GM10248 (cell line): Measurements from ENCODE around the gene GP1BB.

ENCODE experiments used
- CTCF ChIA-PET: fragments of 300-600 bp; sonication (Branson Sonifier 250); formaldehyde crosslinking; extraction: SDS; loops from one replicate; lab custom pipeline; 2021; ENCODE audit warnings: antibody characterized with exemption; lab: Yijun Ruan, JAX
- POLR2A ChIA-PET: fragments of 350-650 bp; sonication (Branson Sonifier 250); formaldehyde crosslinking; extraction: SDS; loops from one replicate; lab custom pipeline; 2020; ENCODE audit warnings: antibody characterized with exemption; lab: Yijun Ruan, JAX
- DNase-seq: peaks from one replicate; pipeline ENCODE4 v3.0.0; 2012; ENCODE audit errors: extremely low spot score
- TF ChIP-seq, protein P1 (sequence below): IDR thresholded peaks from 2 replicates; pipeline ENCODE4 v1.5.1; 2012; ENCODE audit warnings: mild to moderate bottlenecking, low read depth; ENCODE audit errors: extremely low read depth, missing control alignments, control extremely low read depth

Gene GP1BB

GRCh38 chr22:19769393-19769715 is 46.0 kb downstream of the GP1BB start:
- DNase-seq, result no peak
- TF ChIP-seq, protein P1, sequence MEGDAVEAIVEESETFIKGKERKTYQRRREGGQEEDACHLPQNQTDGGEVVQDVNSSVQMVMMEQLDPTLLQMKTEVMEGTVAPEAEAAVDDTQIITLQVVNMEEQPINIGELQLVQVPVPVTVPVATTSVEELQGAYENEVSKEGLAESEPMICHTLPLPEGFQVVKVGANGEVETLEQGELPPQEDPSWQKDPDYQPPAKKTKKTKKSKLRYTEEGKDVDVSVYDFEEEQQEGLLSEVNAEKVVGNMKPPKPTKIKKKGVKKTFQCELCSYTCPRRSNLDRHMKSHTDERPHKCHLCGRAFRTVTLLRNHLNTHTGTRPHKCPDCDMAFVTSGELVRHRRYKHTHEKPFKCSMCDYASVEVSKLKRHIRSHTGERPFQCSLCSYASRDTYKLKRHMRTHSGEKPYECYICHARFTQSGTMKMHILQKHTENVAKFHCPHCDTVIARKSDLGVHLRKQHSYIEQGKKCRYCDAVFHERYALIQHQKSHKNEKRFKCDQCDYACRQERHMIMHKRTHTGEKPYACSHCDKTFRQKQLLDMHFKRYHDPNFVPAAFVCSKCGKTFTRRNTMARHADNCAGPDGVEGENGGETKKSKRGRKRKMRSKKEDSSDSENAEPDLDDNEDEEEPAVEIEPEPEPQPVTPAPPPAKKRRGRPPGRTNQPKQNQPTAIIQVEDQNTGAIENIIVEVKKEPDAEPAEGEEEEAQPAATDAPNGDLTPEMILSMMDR, result no peak
- ChIA-PET POLR2A (no interaction called here), CTCF (interaction anchor here (0.7 to 2.5 kb wide), 3 partner anchors 13 to 141 kb away, joined by 3 to 12 read pairs (median 7); no protein-coding TSS in a partner anchor)

DNA sequence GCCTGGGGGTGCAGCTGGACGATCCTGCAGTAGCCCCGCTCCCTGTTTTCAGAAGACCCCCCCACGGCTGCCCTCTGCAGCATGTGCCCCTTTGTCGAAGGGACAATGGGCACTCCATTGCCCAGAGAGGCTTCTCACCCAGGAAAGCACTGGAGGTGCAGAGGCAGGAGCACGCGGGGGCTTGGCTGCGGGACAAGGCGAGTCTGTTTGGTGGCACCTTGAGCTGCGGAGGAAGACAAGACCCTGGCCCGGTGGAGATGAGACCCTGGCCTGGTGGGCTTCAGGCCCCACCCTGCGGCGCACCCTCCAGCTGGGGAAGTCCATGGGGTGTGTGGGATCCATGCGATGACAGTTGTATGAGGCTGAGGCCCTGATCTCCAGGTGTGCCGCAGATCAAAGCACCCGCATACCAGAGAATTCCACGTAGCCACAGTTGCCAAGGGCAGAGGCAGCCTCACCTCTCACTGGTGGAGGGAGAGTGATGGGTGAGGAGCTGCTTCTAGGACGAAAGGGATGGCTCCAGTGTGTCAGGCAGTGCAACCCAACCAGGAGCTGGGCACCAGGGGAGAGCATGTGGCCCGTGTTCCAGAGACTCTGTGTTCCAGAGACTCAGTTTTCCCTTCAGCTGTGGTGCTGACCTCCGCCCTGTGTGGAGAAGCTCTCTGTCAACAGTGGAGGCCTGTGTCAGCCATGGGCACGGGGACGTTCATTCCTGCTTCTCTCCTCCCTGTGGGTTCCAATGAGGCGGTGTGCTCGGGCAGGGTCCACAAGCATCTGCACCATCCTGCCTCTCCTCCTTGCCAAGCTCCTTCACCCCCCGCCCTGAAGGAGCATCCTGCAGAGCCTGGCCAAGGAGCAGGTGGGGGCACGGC is 47.2 kb downstream of the GP1BB start:
- CTCF ChIA-PET, result interaction anchor here (1.9 to 2.5 kb wide), 3 partner anchors 9 to 40 kb away, joined by 6 to 12 read pairs (median 7); no protein-coding TSS in a partner anchor
- TF ChIP-seq, protein P1, result no peak
- POLR2A ChIA-PET, result no interaction called here
- no peak for DNase-seq

GRCh38 chr22:19772422-19772672 is 49.0 kb downstream of the GP1BB start:
- ChIA-PET CTCF (interaction anchor here (1.8 to 2.8 kb wide), 3 partner anchors 8 to 138 kb away, joined by 4 to 10 read pairs (median 7); no protein-coding TSS in a partner anchor), POLR2A (no interaction called here)
- DNase-seq, result no peak

DNA sequence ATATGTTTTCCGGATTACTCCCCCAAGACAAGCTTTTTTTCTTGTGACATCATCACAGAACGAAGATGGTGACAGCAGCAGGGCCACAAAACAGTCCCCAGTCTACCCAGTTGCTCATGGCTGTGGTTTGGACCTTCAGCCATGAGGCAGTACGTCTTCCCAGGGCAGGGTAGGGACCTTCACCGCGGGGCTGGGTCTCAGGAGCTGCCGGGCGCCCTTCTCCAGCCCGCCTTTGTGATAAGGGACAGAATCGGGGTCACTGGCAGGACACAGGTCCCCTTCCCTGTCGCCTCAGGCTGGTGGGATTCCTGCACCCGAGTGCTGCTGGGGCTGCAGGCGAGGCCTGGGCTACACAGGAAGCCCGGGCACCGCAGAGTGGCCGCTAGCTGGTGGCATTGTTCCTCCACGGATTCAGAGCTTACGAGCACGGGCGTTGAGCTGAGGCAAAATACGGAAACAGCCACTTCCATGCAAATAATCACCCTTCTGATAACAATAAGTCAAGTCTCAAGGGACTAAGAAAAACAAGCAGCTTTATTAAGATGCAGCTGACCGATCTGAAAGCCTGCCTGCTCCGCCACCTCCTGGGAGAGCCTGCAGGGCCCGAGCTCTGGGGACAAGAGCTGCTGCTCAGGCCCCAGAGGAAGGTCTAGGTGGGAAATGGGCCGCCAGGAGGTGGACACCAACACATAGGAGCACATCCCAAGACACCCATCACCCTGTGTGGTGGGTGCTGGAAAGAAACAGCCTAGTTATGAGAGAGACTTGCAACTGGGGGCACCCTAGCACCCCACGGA is 49.5 kb downstream of the GP1BB start:
- no peak for DNase-seq
- TF ChIP-seq, protein P1, result no peak
- ChIA-PET POLR2A (interaction anchor here (0.6 kb wide), 1 partner anchor 645 kb away, joined by 3 read pairs; no protein-coding TSS in a partner anchor), CTCF (interaction anchor here (0.7 to 2.8 kb wide), 8 partner anchors 9 to 181 kb away, joined by 3 to 10 read pairs (median 5); partner anchors contain the start of gene GP1BB)

More at GRCh38 chr22:19772422-19772672, 49.0 kb downstream of the GP1BB start:
- TF ChIP-seq, protein P1, result no peak

DNA sequence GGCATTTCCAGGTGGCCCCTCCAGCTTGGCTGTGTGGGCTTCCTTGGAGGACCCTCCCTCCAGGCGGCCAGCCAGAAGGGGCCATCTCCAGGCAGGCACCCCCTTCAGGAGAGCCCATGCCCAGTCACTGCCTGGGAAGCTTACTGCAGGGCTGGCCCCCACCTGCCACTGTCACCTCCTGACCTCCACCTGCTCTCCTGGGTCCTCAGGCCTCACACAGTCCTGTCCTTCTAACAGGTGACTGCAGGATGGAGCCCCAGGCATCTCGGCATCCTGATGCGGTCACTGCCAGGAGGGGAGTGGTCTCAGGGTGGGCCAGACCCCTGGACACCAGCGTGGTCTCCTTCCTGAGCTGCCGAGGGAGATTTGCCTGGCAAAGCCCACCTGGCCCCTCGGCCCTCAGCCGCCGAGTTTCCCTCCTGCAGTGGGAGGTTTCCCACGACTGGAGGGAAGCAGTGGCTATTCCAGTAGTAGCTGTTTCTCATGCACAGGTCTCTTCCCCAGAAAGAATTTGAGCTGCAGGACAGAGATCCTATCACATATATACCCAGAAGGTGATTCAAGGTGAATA is 50.2 kb downstream of the GP1BB start:
- CTCF ChIA-PET, result interaction anchor here (0.7 to 2.8 kb wide), 8 partner anchors 10 to 180 kb away, joined by 3 to 10 read pairs (median 5); partner anchors contain the start of gene GP1BB
- DNase-seq, result no peak
- POLR2A ChIA-PET, result interaction anchor here (0.6 kb wide), 1 partner anchor 645 kb away, joined by 3 read pairs; no protein-coding TSS in a partner anchor
- TF ChIP-seq, protein P1, result no peak
